DMS153 treated with DMSO at 0.1 percent for 48 hours (cell line): Measurements from ENCODE around the gene GSE1.

ENCODE experiments used
- DNase-seq: peaks from one replicate; lab custom pipeline; 2025; ENCODE audit not compliant: unreplicated experiment; lab: John Stamatoyannopoulos, UW

Gene GSE1

GRCh38 chr16:85573696-85574641 lies 39.2 kb upstream of the GSE1 start:
- DNase-seq, result peak; percentile 15

DNA sequence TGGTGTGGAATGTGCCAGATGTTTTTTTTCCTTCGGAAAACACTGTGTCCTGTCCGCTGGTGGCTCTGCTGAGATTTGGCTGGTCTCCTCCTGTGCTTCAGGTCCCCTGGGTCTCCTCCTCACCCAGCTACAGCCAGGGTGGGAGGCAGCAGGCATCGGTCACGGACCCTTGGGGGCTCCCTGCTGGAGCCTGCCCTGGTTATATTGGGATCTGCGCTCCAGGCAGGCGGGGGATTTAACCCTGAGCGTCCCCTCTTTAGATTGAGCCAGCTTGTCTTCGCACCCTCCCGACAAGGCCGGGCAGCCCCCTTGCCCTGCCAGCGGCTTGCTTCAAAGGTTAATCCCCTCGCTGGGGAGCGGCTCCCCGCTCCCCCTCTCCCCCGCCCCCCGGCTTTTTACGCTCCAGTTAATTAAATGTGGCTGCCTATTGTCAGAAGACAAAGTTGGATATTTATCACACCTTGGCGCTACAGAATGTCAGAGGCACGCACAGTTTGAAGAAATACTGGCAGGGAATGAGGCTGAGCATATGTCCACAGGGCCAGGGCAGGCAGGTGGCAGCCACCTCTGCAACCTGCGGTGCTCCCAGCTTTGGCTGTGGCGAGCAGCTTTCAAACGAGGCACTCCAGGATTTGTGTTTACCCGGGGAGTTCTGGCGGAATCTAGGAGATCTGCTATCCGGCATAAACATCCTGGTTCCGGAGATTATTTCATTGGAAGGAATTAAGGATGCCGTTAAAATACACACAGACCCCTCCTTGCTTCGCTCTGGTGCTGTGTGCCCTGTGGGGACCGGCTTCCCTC lies 38.2 kb upstream of the GSE1 start:
- peak; percentile 11 for DNase-seq

DNA sequence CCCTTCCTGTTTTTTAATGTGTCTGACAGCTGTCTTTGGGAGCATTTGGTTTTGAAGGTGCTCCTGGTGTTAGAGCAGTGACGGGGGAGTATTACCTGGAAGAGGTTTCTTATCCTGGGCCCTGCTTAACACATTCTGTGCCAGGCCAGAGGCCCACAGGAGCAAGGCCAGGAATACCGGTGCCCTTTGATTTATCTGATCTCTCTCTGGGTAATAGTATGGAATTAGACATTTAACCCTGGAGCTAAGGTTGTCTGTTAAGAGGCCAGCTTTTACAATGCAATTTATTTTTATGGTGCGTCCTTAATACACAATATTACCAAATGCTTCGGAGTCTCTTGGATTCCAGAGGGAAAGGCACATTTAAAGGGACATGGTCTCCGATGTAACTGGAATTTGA lies 37.2 kb upstream of the GSE1 start:
- no peak for DNase-seq

DNA sequence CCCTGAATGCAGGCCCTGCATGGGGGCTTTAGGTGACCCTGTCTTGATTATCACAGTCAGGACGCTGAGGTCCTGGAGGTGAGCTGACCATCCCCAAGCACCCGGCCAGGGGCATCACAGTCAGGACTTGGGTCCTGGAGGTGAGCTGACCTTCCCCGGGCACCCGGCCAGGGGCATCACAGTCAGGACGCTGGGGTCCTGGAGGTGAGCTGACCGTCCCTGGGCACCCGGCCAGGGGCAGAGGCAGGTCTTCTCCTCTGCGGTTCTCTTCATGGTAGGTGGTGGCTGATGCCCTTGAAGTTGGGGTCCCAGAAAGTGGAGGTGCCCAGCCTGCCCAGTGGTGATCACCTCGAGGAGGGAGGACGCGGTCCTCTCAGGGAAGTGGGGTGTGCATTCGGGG lies 36.2 kb upstream of the GSE1 start:
- DNase-seq, result no peak

- no peak for DNase-seq
Observed at GRCh38 chr16:85577899-85578598, 35.1 kb upstream of the GSE1 start.

DNA sequence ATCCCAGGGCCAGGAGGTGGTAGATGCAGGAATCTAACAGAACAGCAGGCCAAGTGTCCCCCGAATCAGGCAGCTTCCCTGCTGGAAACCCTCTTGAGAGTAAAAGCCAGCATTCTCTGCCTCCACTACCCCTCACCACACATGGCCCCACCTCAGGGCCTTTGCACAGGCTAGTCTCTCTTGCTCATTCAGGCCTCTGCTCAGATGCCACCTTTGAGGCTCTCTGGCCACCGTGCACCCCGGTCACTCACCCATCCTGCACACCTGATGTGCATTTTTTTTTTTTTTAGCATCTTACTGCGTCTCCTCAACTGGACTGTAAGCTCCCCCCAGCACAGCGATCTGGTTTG lies 34.5 kb upstream of the GSE1 start:
- no peak for DNase-seq

DNA sequence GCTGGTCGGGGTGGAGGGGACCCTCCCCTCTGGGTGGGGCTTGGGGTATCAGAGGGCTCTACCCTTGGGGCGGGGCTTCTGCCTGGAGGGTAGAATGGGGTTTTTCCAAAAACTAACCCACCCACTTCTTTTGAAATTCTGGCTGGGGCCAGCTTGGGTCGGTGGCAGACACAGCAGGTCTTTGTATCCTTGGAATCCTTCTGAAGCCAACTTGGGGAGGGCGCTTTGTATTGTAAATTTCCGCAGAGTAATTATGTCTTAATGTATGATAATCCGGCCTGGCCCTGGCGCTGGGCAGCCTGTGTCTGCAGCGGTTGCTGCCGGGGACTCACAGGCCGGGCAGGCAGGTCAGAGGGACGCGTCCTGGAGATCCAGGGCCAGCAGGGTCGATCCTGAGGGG lies 33.9 kb upstream of the GSE1 start:
- no peak for DNase-seq

GRCh38 chr16:85579923-85580580 lies 33.1 kb upstream of the GSE1 start:
- DNase-seq, result no peak

DNA sequence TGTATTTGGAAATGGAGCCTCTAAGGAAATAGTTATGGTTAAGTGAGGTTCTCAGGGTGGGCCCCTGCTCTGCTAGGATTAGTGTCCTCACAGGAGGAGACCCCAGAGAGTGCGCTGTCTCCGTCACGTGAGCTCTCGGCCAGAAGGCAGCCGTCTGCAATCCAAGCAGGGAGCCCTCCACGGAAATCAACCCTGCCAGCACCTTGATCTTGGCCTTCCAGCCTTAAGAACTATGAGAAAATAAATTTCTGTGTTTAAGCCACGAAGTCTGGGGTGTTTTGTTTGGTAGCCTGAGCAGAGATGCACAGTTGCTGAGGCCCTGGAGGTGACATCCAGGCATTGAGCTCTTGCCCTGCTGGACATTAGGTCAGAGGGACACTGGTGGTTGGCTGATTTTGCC lies 32.4 kb upstream of the GSE1 start:
- no peak for DNase-seq

- no peak for DNase-seq
Observed at GRCh38 chr16:85582229-85582991, 30.7 kb upstream of the GSE1 start.

DNA sequence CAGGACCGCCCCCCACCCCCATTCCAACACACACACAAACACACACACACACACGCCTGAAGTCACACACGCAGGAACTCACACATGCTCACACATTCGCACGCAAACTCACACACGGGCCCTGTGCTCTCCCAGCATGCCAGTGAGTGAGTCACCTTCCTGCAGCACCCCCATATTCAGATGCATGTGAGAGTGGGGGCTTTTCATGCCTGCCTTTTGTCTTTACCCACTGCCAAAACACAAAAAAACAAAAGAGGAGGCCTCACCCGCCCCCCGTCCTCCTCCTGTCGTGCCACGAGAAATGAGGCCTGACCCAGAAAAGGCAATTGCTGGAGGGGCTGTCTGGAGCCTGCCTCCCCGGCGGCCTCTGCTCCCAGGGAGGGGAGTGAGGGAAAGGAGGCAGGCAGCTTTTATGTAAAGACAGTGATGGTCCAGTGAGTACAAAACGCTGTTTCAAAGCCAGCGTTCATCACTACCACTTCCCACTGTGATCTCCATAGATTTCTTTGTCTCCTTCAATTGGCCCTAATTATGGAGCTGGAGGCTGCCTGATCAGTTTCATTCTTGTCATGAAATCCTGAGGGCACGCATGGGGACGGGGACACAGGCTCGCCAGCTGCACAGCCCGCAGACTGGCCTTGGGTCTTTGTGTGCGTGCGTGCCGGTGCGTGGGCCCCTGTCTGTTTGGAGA lies 29.5 kb upstream of the GSE1 start:
- no peak for DNase-seq

DNA sequence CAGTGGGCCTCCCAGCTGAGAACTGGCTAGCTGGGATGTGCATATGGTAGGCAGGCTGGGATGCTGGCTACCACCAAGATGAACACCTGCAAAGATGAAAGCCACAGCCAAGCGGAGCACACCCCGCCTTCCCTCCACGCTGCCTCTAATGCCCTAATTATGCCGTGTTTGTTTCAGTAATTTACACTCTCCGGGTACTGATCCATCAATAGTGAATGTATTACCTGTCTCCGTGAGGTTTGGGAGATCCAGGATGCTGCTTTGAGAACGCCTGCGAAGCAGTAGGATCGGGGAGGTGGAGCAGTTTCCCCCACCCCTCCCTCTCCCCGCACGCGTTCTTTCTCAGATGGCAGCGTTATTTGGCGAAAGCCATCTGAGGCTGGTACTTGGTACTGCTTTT lies 28.9 kb upstream of the GSE1 start:
- DNase-seq, result no peak

DNA sequence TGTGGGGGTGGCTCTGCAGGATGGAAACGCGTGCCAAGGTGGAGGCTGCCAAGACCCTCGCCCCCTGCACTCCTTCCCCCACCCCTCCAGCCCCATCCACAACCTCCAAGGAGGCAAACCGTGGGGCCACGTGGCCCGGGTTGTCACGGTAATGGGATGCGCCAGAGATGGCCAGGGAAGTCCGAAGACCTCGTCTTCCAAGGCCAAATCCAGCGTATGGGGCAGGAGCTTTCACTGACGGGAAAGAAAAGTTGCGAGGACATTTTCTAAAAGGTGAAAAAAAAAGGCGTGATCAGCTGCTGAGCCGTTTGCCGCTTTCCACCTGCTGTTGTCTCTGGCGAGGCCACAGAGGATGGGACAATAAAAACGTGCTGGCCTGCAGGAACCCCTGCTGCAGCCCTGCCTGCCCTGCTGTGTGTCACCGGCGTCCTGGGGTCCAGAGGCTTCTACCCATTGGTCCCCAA lies 28.3 kb upstream of the GSE1 start:
- no peak for DNase-seq

- DNase-seq, result no peak
Observed at GRCh38 chr16:85585711-85586110, 27.4 kb upstream of the GSE1 start.

DNA sequence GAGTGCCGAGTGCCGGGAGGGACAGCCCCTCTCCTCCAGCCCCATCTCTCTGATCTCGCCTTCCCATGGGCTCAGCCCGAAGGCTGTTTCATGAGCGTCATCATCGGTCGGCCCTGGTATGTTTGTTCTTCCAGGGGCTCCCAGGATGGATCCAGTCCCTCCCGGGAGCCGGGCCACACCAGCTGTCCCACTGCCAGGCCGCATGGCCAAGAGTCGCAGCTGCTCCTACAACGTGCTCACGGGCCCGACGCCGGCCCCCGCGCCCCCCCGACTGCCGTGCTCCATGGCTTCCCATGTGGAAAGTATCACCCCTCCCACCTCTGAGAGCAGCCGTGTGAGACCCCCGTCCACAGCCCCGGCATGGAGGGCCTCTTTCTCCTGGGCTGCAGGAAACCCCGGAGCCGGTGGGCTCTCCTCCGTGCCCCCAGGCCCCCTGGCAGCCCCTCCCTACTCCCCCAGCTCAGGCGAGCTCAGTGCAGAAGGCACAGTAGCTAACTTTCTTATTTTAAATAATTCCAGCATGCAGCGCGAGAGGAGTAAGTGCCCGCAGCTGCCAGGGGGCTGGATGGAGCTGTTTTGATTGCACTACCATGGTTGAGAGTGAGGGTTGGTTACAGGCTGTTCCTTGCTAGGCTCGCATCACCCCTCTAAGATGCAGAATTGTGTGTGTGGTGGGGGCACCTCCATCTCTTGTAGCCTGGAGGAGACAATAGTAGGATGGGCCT lies 26.6 kb upstream of the GSE1 start:
- DNase-seq, result no peak

GRCh38 chr16:85587762-85588556 lies 25.2 kb upstream of the GSE1 start:
- DNase-seq, result no peak

- DNase-seq, result no peak
Observed at GRCh38 chr16:85588562-85589503, 24.3 kb upstream of the GSE1 start.
